Cardiac muscle cell (in vitro differentiated cells and primary cell): ENCODE data around the gene MIA2. TPM values are rescaled to one million over a fixed set of nuclear protein-coding genes. Genes with fewer than 3 reads are reported as not detected.
"Not testable (repeated sequence)": the region's sequence is repeated elsewhere in the genome, so short reads cannot be mapped to it uniquely, and the experiment has no call there.

ENCODE experiments used
- DNase-seq, 2 donors: peaks; one replicate each; pipeline versions ENCODE4 v3.0.0 to v3.0.0-alpha.2; 2010 to 2017; ENCODE audit warnings: low read depth in 1 of 2, low spot score in 1 of 2
- H3K27ac ChIP-seq: fragments of 200-600 bp; sonication (generic); 2 replicates; pipeline ENCODE4 v1.5.1; 2016
- H3K27me3 ChIP-seq: fragments of 200-600 bp; sonication (generic); 2 replicates; pipeline ENCODE4 v1.6.0; 2016; ENCODE audit warnings: control low read depth
- H3K36me3 ChIP-seq: fragments of 200-600 bp; sonication (generic); 2 replicates; pipeline ENCODE4 v1.5.1; 2016; ENCODE audit warnings: control low read depth
- H3K4me1 ChIP-seq: fragments of 200-600 bp; sonication (generic); 2 replicates; pipeline ENCODE4 v1.8.1; 2017; ENCODE audit warnings: low read depth, mild to moderate bottlenecking, mixed run types
- H3K4me3 ChIP-seq: fragments of 200-600 bp; sonication (generic); 2 replicates; pipeline ENCODE4 v1.5.1; 2016; ENCODE audit warnings: mild to moderate bottlenecking
- H3K9me3 ChIP-seq: fragments of 200-600 bp; sonication (generic); 2 replicates; pipeline ENCODE4 v1.5.1; 2017; ENCODE audit warnings: low read depth, mild to moderate bottlenecking, control low read depth
- CTCF ChIP-seq: IDR thresholded peaks from 2 replicates; pipeline ENCODE4 v1.5.1; 2012; ENCODE audit warnings: low read depth, mild to moderate bottlenecking, low read length
- polyA plus RNA-seq: library from polyadenylated mRNA; unstranded; fragments of >200 nt; fragmentation: Nextera tagmentation; extraction: Ambion mirVana; gene quantifications from 2 replicates; pipeline ENCODE4 v1.2.1, GENCODE V29; 2016
- total RNA-seq: library from RNA; depleted of rRNA; stranded (reverse); fragments of >200 nt; gene quantifications from 2 replicates; pipeline ENCODE4 v1.2.3, GENCODE V29; 2016

Gene MIA2
- total and polyA plus RNA-seq, 2 experiments from 2014 or later: 14.4 to 20.6 TPM

DNA sequence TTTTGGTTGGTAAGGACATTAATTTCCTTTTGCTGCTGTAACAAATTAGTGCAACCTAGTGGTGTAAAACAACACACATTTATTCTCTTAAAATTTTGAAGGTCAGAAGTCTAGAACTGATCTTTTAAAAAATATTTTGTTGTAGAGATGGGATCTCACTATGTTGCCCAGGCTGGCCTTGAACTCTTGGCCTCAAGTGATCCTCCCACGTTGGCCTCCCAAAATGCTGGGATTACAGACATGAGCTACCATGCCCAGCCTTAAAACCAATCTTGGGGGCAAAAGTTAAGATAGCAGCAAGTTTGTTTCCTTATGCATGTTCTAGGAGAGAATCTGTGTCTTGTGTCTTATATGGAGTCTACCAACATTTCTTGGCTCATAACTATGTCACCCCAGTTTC lies 55.8 kb downstream of the MIA2 start:
- DNase-seq: no peak
- H3K4me1 ChIP-seq: no peaks in the 10 kb centered on the region
- TF ChIP-seq CTCF: no peak
- H3K9me3 ChIP-seq: no peaks in the 10 kb centered on the region
- peaks cover 27% of the 10 kb centered on the region for H3K36me3 ChIP-seq
- no peak overlapping the region for H3K27ac ChIP-seq
- H3K4me3 ChIP-seq: no peak overlapping the region
- H3K27me3 ChIP-seq: no peaks in the 10 kb centered on the region

DNA sequence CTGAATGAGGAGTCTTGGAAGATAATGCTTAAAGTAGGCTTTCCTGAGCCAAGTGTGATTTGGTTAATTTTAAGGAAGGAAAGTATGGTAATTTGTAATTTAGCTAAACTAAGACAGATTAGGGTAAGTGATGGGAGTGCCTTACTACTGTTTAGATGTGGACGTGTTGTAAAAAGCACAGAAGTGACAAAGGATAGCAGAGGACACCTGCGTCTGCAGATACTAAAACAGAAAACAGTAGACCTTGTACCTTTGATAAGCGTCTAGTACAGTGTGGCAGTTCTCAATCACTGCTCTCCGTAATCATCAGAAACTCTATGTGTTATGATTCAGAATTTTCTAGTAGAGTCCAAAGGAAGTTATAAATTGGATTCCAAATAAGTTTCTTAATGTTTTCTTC lies 58.0 kb downstream of the MIA2 start:
- no peak for TF ChIP-seq CTCF
- H3K4me1 ChIP-seq: no peaks in the 10 kb centered on the region
- H3K4me3 ChIP-seq: no peak overlapping the region
- H3K27me3 ChIP-seq: no peaks in the 10 kb centered on the region
- peaks cover 40% of the 10 kb centered on the region for H3K36me3 ChIP-seq
- H3K9me3 ChIP-seq: no peaks in the 10 kb centered on the region
- H3K27ac ChIP-seq: no peak overlapping the region
- DNase-seq: no peak

DNA sequence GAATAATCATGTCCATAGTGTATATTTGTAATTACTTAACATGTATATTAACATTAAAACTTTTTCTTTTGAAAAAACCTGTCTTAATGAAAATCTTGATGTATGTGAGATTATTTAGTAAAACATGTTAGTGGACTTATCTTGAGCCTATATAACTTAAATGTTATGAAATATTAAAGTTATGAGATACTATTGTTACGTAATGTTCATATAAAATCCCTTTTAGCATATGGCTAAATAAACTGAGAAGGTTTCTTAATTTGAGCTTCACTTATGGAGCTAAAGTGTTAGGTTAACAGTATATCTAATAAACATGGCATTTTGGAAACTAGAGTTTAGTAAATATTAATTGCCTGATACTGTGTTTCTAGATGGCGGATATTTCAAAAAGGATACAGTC lies 59.9 kb downstream of the MIA2 start:
- H3K4me1 ChIP-seq: no peaks in the 10 kb centered on the region
- DNase-seq: no peak
- H3K4me3 ChIP-seq: no peak overlapping the region

GRCh38 chr14:39300389-39300788 lies 66.7 kb downstream of the MIA2 start:
- not testable (repeated sequence) for DNase-seq, H3K27ac ChIP-seq, H3K4me1 ChIP-seq, H3K27me3 ChIP-seq, H3K4me3 ChIP-seq, H3K9me3 ChIP-seq
- H3K36me3 ChIP-seq: peaks cover 38% of the 10 kb centered on the region

More for the DNA sequence above, 59.9 kb downstream of the MIA2 start:
- no peak overlapping the region for H3K27ac ChIP-seq
- H3K27me3 ChIP-seq: no peaks in the 10 kb centered on the region
- peaks cover 40% of the 10 kb centered on the region for H3K36me3 ChIP-seq
- no peaks in the 10 kb centered on the region for H3K9me3 ChIP-seq
- no peak for TF ChIP-seq CTCF

DNA sequence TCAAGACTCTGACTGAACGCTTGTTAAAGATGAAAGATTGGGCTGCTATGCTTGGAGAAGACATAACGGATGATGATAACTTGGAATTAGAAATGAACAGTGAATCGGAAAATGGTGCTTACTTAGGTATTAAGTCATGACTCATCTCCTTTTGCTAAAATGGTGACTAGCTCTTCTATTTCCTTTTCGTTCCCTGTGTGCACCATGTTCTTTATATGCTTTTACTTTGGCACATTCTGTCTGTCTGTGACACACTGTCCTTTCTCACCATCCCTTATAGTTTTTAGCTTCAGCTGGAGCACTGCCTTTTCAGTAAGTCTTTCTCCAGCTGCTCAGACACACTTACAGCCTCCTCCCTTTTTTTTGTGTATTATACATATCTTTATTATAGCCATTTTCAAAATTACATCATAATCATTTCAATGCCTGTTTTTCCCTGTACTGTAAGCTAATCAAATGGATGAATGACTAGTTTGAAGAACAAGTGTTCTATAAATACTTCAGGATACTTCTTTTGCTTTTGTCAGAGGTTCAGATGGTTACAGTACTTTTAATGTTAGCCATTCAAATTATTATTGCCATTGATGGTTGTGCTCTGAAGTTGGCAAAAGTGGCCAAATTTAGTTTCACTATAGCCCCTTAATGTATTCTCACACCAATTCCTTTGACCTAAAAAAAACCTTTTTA lies 68.6 kb downstream of the MIA2 start:
- no peak for DNase-seq
- peaks cover 3% of the 10 kb centered on the region for H3K4me1 ChIP-seq
- H3K4me3 ChIP-seq: no peak overlapping the region
- H3K27ac ChIP-seq: peak overlapping the region; percentile 14
- no peak for TF ChIP-seq CTCF
- no peaks in the 10 kb centered on the region for H3K9me3 ChIP-seq
- H3K27me3 ChIP-seq: no peaks in the 10 kb centered on the region
- H3K36me3 ChIP-seq: peaks cover 33% of the 10 kb centered on the region

DNA sequence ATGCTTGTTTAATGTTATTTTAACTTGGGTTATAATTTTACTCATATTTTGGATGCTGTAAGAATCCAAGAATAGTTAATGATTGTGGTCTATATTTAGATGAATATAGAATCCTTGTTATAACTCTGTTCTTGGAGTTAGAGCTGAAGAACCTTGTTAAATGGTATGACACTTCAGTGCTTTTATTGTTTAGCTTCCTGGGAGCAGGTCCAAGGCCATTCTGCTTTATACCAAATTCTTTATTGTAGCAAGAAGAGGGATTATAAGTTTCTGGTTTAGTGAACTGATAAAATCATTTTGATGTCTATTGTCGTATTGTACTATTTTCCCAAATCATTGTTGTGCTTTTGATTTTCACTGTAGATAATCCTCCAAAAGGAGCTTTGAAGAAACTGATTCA lies 69.4 kb downstream of the MIA2 start:
- Histone ChIP-seq H3K4me1 (peaks cover 3% of the 10 kb centered on the region), H3K27me3 (no peaks in the 10 kb centered on the region), H3K36me3 (peaks cover 33% of the 10 kb centered on the region), H3K4me3 (no peak overlapping the region), H3K9me3 (no peaks in the 10 kb centered on the region), H3K27ac (no peak overlapping the region)
- no peak for TF ChIP-seq CTCF
- DNase-seq: no peak
